Tibial artery (tissue), 4 donors: ENCODE results near the gene DYRK1A.
A peak's percentile ranks its signal among the peaks of the same experiment; 100 is the strongest.

Experiments
- DNase-seq, 2 donors: peaks; one replicate each; pipeline ENCODE4 v3.0.0-alpha.2; 2019
- H3K27ac ChIP-seq, 2 donors: fragments of 200-600 bp; sonication (generic) in 1 of 2; 1 replicate in 1 of 2; 2 replicates in 1 of 2; pipeline ENCODE4 v1.5.1; 2018 to 2019; ENCODE audit warnings: mild to moderate bottlenecking in 1 of 2
- H3K27me3 ChIP-seq, 2 donors: fragments of 200-600 bp; sonication (generic) in 1 of 2; one replicate each; pipeline versions ENCODE4 v1.5.1 to v1.6.0; 2016 to 2019
- H3K36me3 ChIP-seq, 3 donors: fragments of 200-600 bp; sonication (generic) in 2 of 3; one replicate each; pipeline ENCODE4 v1.5.1; 2016 to 2019; ENCODE audit warnings: mild to moderate bottlenecking in 2 of 3
- H3K4me1 ChIP-seq, 4 donors: fragments of 200-600 bp; sonication (generic) in 2 of 4; 1 replicate in 3 of 4; 2 replicates in 1 of 4; pipeline ENCODE4 v1.5.1; 2016 to 2019
- H3K4me3 ChIP-seq, 2 donors: fragments of 200-600 bp; sonication (generic) in 1 of 2; 1 replicate in 1 of 2; 2 replicates in 1 of 2; pipeline ENCODE4 v1.5.1; 2018 to 2019; ENCODE audit warnings: mild to moderate bottlenecking in 2 of 2
- H3K9me3 ChIP-seq, 3 donors: fragments of 200-600 bp; sonication (generic) in 1 of 3; one replicate each; pipeline ENCODE4 v1.5.1; 2016 to 2019
- intact Hi-C: fragments of 100-400 bp; cut with DNase I; formaldehyde crosslinking; loops from one replicate; pipeline ENCODE4 v1.15.0; 2023; ENCODE audit warnings: low total_unique reads
- TF ChIP-seq, protein P1 (sequence below), 2 experiments: fragments of 200-600 bp in 1 of 2; fragments of 450-650 bp in 1 of 2; IDR thresholded peaks; one replicate each; pipeline ENCODE4 v1.5.1; 2017 to 2019; ENCODE audit warnings: antibody characterized with exemption in 2 of 2, mild to moderate bottlenecking in 1 of 2, moderate library complexity in 1 of 2

Gene DYRK1A

DNA sequence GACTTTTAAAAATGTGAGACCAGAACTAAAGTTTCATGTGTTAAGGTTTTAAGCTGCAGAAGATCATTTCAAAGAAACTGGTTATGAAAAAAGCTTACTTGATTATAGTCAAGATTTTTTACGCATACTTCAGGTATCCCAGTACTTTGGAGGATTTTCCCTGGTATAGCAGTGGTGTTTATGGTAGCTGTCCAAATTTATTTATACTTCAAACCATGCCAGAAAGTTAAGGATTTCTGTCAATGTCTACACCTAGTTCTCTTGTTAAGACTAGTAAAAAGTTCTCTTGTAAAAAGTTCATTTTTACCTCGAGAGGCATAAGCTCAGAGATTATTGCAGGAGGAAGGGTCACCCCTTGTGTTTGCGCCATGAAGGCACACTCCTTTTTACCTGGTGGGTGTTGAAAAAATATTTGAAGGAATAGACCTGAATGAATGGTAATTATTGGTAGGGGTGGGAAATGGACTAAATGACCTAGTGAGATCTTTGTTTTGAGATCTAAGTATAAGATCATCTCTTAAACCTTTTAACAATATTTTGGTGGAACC is 2.8 kb downstream of the DYRK1A start:
- no peaks in the 10 kb centered on the region for H3K27me3 ChIP-seq
- intact Hi-C loops, result loop anchor here (5.0 to 10.0 kb wide), 2 partner anchors 85 to 193 kb away; no protein-coding TSS in a partner anchor
- H3K27ac ChIP-seq, result peak overlapping the region; percentile 46 to 100
- H3K36me3 ChIP-seq, result no peaks in the 10 kb centered on the region
- H3K9me3 ChIP-seq, result no peaks in the 10 kb centered on the region
- TF ChIP-seq, protein P1, sequence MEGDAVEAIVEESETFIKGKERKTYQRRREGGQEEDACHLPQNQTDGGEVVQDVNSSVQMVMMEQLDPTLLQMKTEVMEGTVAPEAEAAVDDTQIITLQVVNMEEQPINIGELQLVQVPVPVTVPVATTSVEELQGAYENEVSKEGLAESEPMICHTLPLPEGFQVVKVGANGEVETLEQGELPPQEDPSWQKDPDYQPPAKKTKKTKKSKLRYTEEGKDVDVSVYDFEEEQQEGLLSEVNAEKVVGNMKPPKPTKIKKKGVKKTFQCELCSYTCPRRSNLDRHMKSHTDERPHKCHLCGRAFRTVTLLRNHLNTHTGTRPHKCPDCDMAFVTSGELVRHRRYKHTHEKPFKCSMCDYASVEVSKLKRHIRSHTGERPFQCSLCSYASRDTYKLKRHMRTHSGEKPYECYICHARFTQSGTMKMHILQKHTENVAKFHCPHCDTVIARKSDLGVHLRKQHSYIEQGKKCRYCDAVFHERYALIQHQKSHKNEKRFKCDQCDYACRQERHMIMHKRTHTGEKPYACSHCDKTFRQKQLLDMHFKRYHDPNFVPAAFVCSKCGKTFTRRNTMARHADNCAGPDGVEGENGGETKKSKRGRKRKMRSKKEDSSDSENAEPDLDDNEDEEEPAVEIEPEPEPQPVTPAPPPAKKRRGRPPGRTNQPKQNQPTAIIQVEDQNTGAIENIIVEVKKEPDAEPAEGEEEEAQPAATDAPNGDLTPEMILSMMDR (IDR thresholded peaks at IDR 0.05), result no peak
- H3K4me3 ChIP-seq, result peak overlapping the region; percentile 96
- H3K4me1 ChIP-seq, result peaks cover 0 to 64% (median 27%) of the 10 kb centered on the region in 4 donors
- no peak for DNase-seq

DNA sequence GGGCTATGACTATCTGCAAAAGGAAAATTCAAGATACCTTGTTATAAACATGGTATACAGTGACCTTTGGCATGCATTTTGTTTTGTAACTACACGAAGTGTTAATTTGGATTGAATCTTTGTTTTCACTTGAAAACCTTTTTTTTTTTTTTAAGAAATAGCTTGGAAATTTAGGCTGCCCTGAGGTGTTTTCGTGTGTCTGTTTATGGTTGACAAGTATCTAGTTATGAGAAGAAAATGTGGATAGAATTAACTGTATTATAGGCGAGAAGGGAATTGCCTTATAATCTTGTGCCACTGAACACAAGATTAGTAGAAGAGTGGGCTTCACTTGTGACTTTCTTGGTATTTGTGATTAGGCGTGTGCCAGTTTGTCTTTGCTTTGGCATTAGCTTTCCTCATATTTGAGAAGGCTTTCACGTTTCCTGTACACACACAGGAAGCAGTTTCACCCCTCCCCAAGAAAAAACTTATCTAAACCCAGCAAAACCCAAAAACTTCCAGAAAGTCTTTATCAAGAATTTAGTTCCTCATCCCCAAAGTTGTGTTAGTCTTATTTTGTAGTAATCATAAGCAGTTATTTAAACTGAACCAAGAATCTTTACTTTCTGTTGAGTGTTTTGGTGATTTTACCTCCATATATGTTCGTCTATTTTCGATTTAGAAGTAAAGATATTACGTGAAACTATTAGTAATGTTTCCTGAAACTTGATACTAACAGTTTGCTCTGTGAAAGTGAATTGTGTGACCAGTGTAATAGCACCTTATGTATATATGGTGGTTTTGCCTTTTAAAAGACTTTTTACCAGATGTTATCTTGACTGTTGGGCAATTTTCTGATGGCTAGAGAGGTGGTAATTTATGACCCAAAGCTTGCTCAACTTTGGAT is 3.8 kb downstream of the DYRK1A start:
- peak overlapping the region; percentile 40 to 46 for H3K27ac ChIP-seq
- H3K9me3 ChIP-seq, result no peaks in the 10 kb centered on the region
- TF ChIP-seq, protein P1 (IDR thresholded peaks at IDR 0.05), result no peak
- peaks cover 0 to 65% (median 26%) of the 10 kb centered on the region in 4 donors for H3K4me1 ChIP-seq
- DNase-seq, result no peak
- H3K36me3 ChIP-seq, result no peaks in the 10 kb centered on the region
- H3K4me3 ChIP-seq, result peak overlapping the region; percentile 96
- H3K27me3 ChIP-seq, result no peaks in the 10 kb centered on the region
- intact Hi-C loops, result no loop called here

DNA sequence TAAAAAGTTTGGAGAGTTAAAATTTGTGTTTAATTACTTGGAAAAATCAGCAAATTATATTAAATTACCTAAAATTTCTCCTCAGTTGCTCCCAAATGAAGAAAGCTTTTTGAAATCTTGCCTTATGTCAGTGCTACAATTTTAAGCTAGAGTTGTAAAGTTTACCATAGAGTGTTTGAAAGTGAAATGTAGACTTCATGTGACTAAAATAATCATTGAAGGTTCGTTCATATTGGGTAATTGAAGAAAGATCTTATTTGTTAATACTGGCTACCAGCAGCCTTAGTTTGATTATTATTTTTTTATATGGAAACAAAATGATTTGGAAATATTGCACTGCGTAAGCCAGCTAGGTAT is 4.4 kb downstream of the DYRK1A start:
- Histone ChIP-seq H3K27ac (peak overlapping the region; percentile 40 to 46), H3K27me3 (no peaks in the 10 kb centered on the region), H3K4me3 (peak overlapping the region in 1 of 2 donors; percentile 96), H3K9me3 (no peaks in the 10 kb centered on the region), H3K36me3 (no peaks in the 10 kb centered on the region), H3K4me1 (peaks cover 0 to 70% (median 31%) of the 10 kb centered on the region in 4 donors)
- intact Hi-C loops, result no loop called here
- TF ChIP-seq, protein P1 (IDR thresholded peaks at IDR 0.05), result no peak
- DNase-seq, result no peak

DNA sequence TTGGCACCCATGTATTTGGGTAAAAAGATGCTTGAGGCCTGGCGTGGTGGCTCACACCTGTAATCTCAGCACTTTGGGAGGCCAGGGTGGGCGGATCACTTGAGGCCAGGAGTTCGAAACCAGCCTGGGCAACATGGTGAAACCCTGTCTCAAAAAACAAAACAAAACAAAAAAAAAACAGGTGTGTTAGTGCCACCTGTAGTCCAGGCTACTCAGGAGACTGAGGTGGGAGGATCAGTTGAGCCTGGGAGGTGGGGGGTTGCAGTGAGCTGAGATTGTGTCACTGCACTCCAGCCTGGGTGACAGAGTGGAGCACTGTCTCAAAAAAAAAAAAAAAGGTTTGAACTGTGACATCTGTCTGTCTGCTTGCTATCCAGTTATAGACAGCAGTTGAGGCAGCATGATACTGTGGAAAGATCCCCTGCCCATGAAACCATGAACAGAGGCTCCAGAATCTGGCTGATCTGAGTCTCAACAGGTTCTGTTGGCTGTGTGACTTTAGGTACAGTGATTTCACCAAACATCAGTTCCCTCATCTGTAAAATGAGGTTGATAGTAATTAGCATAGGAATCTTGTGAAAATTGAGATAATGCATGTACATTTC is 5.7 kb downstream of the DYRK1A start:
- intact Hi-C loops, result no loop called here
- no peaks in the 10 kb centered on the region for H3K27me3 ChIP-seq
- no peaks in the 10 kb centered on the region for H3K9me3 ChIP-seq
- no peaks in the 10 kb centered on the region for H3K36me3 ChIP-seq
- H3K4me1 ChIP-seq, result peaks cover 0 to 81% (median 41%) of the 10 kb centered on the region in 4 donors
- TF ChIP-seq, protein P1 (IDR thresholded peaks at IDR 0.05), result no peak
- H3K27ac ChIP-seq, result peak overlapping the region in 1 of 2 donors; percentile 5
- H3K4me3 ChIP-seq, result no peak overlapping the region
- no peak for DNase-seq

DNA sequence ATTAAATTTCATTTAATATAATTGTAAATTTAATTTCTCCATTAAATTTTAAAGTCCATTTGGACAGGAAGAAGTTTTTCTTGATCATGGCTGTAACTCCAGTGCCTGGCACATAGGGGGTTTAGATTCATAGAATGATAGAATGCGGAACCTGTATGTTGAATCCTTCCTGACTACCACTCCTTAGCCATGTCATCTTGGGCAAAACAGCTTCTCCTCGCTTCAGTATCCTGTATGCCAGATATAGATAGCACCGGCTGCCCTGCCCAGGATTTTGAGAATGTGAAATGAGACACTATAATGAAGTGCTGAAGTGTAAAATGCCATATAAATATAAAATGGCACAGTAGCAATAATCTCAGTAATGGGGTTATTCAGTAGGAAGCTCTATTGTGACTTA is 6.4 kb downstream of the DYRK1A start:
- Histone ChIP-seq H3K4me1 (peaks cover 0 to 88% (median 43%) of the 10 kb centered on the region in 4 donors), H3K36me3 (no peaks in the 10 kb centered on the region), H3K27me3 (no peaks in the 10 kb centered on the region), H3K4me3 (no peak overlapping the region), H3K27ac (peak overlapping the region; percentile 1 to 42), H3K9me3 (no peaks in the 10 kb centered on the region)
- DNase-seq, result no peak
- TF ChIP-seq, protein P1 (IDR thresholded peaks at IDR 0.05), result no peak
- intact Hi-C loops, result no loop called here
